ENCODE results near the gene FMN2.

The FMN2 gene

DNA sequence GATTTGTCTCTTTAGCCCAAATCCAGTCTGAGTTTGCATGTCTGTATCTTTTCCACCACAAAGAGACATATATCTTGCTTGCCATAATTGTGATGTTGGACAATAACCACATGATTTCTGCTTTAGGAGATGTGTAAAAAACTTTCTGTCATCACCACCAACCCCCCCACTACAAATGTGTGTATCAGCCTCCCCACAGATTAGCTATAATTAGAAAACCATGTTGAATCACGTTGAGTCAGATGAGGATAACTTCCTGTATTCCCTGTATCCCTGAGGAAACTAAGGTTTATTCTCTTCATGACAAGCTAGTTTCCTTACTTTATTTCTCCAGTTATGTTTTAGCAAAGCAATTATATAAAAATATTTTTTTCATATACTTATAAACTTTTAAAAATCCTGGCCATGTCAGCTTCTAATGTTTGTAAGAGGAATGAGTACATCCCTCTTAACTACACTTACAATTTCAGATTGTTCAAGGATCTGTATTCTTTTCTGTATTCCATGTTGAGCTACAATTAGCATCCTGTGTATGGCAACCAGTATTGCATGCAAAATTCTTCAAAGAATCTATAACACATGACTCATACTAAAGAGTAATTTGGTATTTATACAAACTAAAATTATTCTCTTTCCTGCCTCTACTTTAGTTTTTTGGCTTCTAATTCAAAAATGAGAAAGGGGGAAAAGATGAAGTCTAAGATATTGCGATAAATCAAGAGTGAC lies 143.0 kb downstream of the FMN2 start:
- in situ Hi-C loops (cut with MboI; ENCODE audit: low sequenced_read_pairs, unreplicated experiment): no loop called here
- TF ChIP-seq, protein P1, sequence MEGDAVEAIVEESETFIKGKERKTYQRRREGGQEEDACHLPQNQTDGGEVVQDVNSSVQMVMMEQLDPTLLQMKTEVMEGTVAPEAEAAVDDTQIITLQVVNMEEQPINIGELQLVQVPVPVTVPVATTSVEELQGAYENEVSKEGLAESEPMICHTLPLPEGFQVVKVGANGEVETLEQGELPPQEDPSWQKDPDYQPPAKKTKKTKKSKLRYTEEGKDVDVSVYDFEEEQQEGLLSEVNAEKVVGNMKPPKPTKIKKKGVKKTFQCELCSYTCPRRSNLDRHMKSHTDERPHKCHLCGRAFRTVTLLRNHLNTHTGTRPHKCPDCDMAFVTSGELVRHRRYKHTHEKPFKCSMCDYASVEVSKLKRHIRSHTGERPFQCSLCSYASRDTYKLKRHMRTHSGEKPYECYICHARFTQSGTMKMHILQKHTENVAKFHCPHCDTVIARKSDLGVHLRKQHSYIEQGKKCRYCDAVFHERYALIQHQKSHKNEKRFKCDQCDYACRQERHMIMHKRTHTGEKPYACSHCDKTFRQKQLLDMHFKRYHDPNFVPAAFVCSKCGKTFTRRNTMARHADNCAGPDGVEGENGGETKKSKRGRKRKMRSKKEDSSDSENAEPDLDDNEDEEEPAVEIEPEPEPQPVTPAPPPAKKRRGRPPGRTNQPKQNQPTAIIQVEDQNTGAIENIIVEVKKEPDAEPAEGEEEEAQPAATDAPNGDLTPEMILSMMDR (IDR thresholded peaks at IDR 0.05; ENCODE audit: borderline replicate concordance, control extremely low read depth, extremely low read depth, insufficient read depth, missing control alignments): no peak
- DNase-seq (ENCODE audit: low spot score): no peak

DNA sequence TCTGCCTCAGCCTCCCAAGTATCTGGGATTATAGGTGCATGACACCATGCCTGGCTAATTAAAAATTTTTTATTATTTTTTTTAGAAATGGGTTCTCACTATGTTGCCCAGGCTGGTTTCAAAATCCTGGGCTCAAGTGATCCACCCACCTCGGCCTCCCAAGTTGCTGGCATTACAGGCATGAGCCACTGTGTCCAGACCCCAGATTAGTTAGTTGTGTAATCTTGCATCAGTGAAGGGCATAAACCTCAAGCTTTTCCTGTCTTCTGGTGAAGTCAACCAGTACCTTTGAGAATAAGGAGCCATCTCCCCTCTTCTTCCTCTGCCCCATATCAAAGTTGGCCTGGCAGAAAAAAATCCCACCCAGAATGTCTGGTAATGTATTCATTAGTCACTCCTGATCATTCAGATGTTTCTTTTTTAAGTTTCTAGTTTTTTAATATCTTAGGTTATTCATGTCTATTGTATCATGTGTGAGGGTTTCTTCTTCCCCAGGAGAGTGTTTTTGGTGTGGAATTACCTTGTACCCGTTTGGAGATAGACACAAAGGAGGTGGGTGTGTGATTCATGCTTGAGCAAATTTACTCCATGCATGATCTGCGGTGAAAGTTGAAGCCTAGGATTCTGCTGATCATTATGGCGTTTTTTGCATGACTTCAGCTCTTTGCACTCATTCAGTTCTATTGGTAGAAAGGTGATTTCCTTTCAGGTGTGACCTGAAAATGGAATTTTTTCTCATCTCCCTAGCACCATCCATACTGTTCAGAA lies 144.0 kb downstream of the FMN2 start:
- in situ Hi-C loops (cut with MboI; ENCODE audit: low sequenced_read_pairs, unreplicated experiment): no loop called here
- no peak for DNase-seq (ENCODE audit: low spot score)
- TF ChIP-seq, protein P1 (IDR thresholded peaks at IDR 0.05; ENCODE audit: borderline replicate concordance, control extremely low read depth, extremely low read depth, insufficient read depth, missing control alignments): no peak

DNA sequence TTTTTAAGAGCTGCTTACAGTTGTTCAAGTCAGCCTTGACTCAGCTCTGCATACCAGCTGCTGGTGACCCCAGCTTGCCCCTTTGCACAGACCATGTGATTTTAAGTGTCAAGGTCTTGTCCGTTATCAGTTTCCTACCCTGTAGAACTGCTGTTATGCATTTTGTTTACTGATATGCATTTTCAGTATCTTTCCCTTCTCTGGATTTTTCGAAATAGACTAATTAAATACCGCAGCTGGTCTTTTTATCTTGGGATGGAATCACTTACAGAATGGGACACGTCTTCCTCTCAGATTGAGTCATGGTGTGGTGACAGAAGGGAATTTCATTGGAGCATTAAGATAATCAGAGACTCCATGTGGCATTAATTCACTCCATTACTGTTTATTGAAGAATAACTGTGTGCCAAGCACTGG lies 145.6 kb downstream of the FMN2 start:
- in situ Hi-C loops (cut with MboI; ENCODE audit: low sequenced_read_pairs, unreplicated experiment): no loop called here
- TF ChIP-seq, protein P1 (IDR thresholded peaks at IDR 0.05; ENCODE audit: borderline replicate concordance, control extremely low read depth, extremely low read depth, insufficient read depth, missing control alignments): no peak
- DNase-seq (ENCODE audit: low spot score): no peak

DNA sequence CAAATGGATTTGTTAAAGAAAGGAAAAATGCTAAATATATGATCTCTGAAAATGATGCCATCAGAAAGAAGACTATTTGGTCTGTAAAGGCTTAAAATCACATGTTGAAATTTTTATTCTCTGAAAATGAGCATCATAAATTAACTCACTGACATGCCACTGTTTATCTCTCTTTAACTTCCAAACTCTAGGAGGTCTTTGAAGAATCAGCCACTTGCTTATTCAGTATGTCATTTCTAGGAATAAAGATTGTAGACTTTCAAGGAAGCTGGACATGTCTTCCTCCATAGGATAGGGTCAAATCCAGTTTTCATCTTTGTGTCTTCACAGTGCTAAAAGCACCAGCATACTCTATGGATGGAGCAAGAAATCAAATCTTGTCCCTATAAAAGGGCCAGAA lies 147.6 kb downstream of the FMN2 start:
- DNase-seq (ENCODE audit: low spot score): no peak
- in situ Hi-C loops (cut with MboI; ENCODE audit: low sequenced_read_pairs, unreplicated experiment): no loop called here
- TF ChIP-seq, protein P1 (IDR thresholded peaks at IDR 0.05; ENCODE audit: borderline replicate concordance, control extremely low read depth, extremely low read depth, insufficient read depth, missing control alignments): no peak

DNA sequence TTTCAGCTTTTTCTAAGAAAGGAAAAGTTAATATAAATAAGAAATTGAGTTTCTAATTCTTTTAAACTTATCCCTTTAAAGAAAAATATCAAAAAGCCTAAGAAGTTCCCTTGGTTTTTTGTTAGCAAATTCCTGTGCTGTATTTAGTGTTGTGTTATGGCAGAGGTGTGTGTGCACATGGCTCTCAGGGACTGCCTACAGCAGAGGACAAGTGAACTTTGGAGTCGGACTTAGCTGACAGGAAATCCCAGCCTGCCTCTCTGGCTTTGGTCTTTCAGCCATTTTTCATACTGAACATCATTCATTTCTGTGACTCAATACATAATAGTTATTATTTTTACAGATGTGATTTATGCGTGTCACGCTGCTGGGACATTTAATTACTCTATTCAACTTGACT lies 149.6 kb downstream of the FMN2 start:
- DNase-seq (ENCODE audit: low spot score): no peak
- TF ChIP-seq, protein P1 (IDR thresholded peaks at IDR 0.05; ENCODE audit: borderline replicate concordance, control extremely low read depth, extremely low read depth, insufficient read depth, missing control alignments): no peak
- in situ Hi-C loops (cut with MboI; ENCODE audit: low sequenced_read_pairs, unreplicated experiment): no loop called here

DNA sequence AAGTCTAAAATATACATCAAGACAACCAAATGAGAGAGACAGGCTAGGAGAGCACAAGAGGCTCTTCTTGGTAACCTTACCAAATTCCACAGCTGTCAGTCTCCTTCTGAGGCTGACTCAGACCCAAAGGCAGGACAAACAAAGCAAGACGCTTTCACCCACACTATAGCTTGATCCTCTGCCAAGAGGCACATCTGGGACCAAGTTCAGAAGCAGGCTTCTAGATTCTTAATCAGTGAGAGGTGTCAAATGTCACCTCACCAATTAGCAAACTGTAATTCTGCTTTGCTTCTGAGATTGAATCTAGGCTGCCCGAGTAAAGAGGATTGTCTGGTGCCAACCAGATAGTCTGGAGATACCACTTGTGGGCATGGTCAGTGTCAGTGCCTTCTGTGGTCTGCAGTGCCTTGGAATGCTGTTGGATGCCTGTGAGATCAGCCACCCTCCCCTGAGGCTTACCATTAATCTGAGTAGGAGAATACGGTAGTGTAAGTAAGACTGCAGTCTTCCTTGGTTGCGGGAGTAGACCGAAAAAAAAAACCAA lies 151.0 kb downstream of the FMN2 start:
- TF ChIP-seq, protein P1 (IDR thresholded peaks at IDR 0.05; ENCODE audit: borderline replicate concordance, control extremely low read depth, extremely low read depth, insufficient read depth, missing control alignments): no peak
- in situ Hi-C loops (cut with MboI; ENCODE audit: low sequenced_read_pairs, unreplicated experiment): no loop called here
- DNase-seq (ENCODE audit: low spot score): no peak
